BE2C (cell line): Measurements from ENCODE around the gene CHMP1A.
"Not testable (repeated sequence)": the region's sequence is repeated elsewhere in the genome, so short reads cannot be mapped to it uniquely, and the experiment has no call there.

Experiments
- DNase-seq: peaks from one replicate; pipeline ENCODE4 v3.0.0-alpha.2; 2020
- H3K27me3 ChIP-seq: fragments of 250-450 bp; sonication (Bioruptor Pico); 2 replicates; pipeline ENCODE4 v1.5.1; 2020; ENCODE audit warnings: mild to moderate bottlenecking
- H3K36me3 ChIP-seq: fragments of 250-450 bp; sonication (Bioruptor Pico); 2 replicates; pipeline ENCODE4 v1.5.1; 2020; ENCODE audit warnings: mild to moderate bottlenecking
- H3K4me1 ChIP-seq: fragments of 250-450 bp; sonication (Bioruptor Pico); 2 replicates; pipeline ENCODE4 v1.5.1; 2020
- H3K4me3 ChIP-seq: 2 replicates; pipeline ENCODE4 v1.5.1; 2011; ENCODE audit warnings: low read depth, low read length
- H3K9me3 ChIP-seq: fragments of 250-450 bp; sonication (Bioruptor Pico); 2 replicates; pipeline ENCODE4 v1.5.1; 2020
- CTCF ChIP-seq: IDR thresholded peaks from 2 replicates; pipeline ENCODE4 v1.5.1; 2012; ENCODE audit warnings: mild to moderate bottlenecking, low read depth, low read length

Gene CHMP1A

GRCh38 chr16:89639385-89639784 lies 18.1 kb downstream of the CHMP1A start:
- H3K4me1 ChIP-seq, result peaks cover 4% of the 10 kb centered on the region
- no peak for DNase-seq
- no peaks in the 10 kb centered on the region for H3K27me3 ChIP-seq
- H3K9me3 ChIP-seq, result no peaks in the 10 kb centered on the region
- no peak overlapping the region for H3K4me3 ChIP-seq
- no peaks in the 10 kb centered on the region for H3K36me3 ChIP-seq
- TF ChIP-seq CTCF, result no peak

- Histone ChIP-seq H3K4me1 (peaks cover 4% of the 10 kb centered on the region), H3K4me3 (no peak overlapping the region), H3K9me3 (no peaks in the 10 kb centered on the region), H3K36me3 (no peaks in the 10 kb centered on the region), H3K27me3 (no peaks in the 10 kb centered on the region)
- no peak for TF ChIP-seq CTCF
- DNase-seq, result no peak
Measured at GRCh38 chr16:89638455-89638854, 19.1 kb downstream of the CHMP1A start.

- Histone ChIP-seq H3K27me3 (peaks cover 3% of the 10 kb centered on the region; the same call in 1 of the 2 replicates), H3K4me3 (no peak overlapping the region), H3K4me1 (peaks cover 13% of the 10 kb centered on the region), H3K9me3 (no peaks in the 10 kb centered on the region), H3K36me3 (no peaks in the 10 kb centered on the region)
- no peak for TF ChIP-seq CTCF
- DNase-seq, result no peak
Measured at GRCh38 chr16:89637379-89637778, 20.1 kb downstream of the CHMP1A start.

- no peaks in the 10 kb centered on the region for H3K36me3 ChIP-seq
- H3K27me3 ChIP-seq, result peaks cover 3% of the 10 kb centered on the region; the same call in 1 of the 2 replicates
- no peaks in the 10 kb centered on the region for H3K9me3 ChIP-seq
- no peak overlapping the region for H3K4me3 ChIP-seq
- peaks cover 13% of the 10 kb centered on the region for H3K4me1 ChIP-seq
- no peak for DNase-seq
- TF ChIP-seq CTCF, result no peak
Measured at GRCh38 chr16:89636663-89637062, 20.8 kb downstream of the CHMP1A start.

- not testable (repeated sequence) for H3K4me3 ChIP-seq, DNase-seq, H3K27me3 ChIP-seq, H3K9me3 ChIP-seq, H3K36me3 ChIP-seq, H3K4me1 ChIP-seq
Measured at GRCh38 chr16:89634463-89635385, 22.8 kb downstream of the CHMP1A start.

- no peaks in the 10 kb centered on the region for H3K36me3 ChIP-seq
- H3K4me1 ChIP-seq, result peaks cover 9% of the 10 kb centered on the region
- TF ChIP-seq CTCF, result no peak
- no peaks in the 10 kb centered on the region for H3K9me3 ChIP-seq
- peak; percentile 47 for DNase-seq
- H3K27me3 ChIP-seq, result peaks cover 3% of the 10 kb centered on the region; the same call in 1 of the 2 replicates
- H3K4me3 ChIP-seq, result no peak overlapping the region; the same call in 1 of the 2 replicates
Measured at GRCh38 chr16:89633064-89633631, 24.4 kb downstream of the CHMP1A start.
